Measurements from ENCODE around the gene LCNL1. TPM values are rescaled to one million over a fixed set of nuclear protein-coding genes. Genes with fewer than 3 reads are reported as not detected.

Gene LCNL1
- total RNA-seq, 1 donor from 2014 or later, result 0.45 TPM

GRCh38 chr9:136958898-136959850 is 23.6 kb upstream of the LCNL1 start:
- H3K79me2 ChIP-seq (ENCODE audit: insufficient read depth, low read length), result no peaks in the 10 kb centered on the region
- H3K4me2 ChIP-seq (ENCODE audit: low read length), result no peak overlapping the region
- no peak overlapping the region for H3K9ac ChIP-seq (ENCODE audit: low read length)
- H3K36me3 ChIP-seq (ENCODE audit: insufficient read depth, low read length), result no peaks in the 10 kb centered on the region
- H4K20me1 ChIP-seq (ENCODE audit: insufficient read depth, low read length), result no peaks in the 10 kb centered on the region
- no peak overlapping the region for H3K4me3 Mint-ChIP-seq (ENCODE audit: unreplicated experiment)
- H3K9me3 Mint-ChIP-seq (ENCODE audit: unreplicated experiment), result peaks cover 3% of the 10 kb centered on the region
- no peaks in the 10 kb centered on the region for H3K9me3 ChIP-seq (ENCODE audit: insufficient read depth, low read depth, low read length)
- H3K27me3 Mint-ChIP-seq (ENCODE audit: low read depth, unreplicated experiment), result peaks cover 14% of the 10 kb centered on the region
- H3K4me1 Mint-ChIP-seq (ENCODE audit: low read depth, unreplicated experiment), result peaks cover 5% of the 10 kb centered on the region
- H3K36me3 Mint-ChIP-seq (ENCODE audit: low read depth, unreplicated experiment), result no peaks in the 10 kb centered on the region
- H3K27ac Mint-ChIP-seq (ENCODE audit: unreplicated experiment), result no peak overlapping the region
- no peaks in the 10 kb centered on the region for H3K4me1 ChIP-seq (ENCODE audit: insufficient read depth, low read length)
- no peak overlapping the region for H3K4me3 ChIP-seq (ENCODE audit: insufficient read depth, low read depth, low read length)
- DNase-seq (ENCODE audit: low read depth) (no peak), FAIRE-seq (no peak)
- no peak overlapping the region for H2AFZ ChIP-seq (ENCODE audit: low read depth, low read length)
- H3K27me3 ChIP-seq (ENCODE audit: insufficient read depth, low read length), result no peaks in the 10 kb centered on the region
- no peak for TF ChIP-seq CTCF (IDR thresholded peaks at IDR 0.05; ENCODE audit: insufficient read depth, low read depth, low read length)
- TF ChIP-seq EZH2 (IDR thresholded peaks at IDR 0.05; ENCODE audit: insufficient read depth, low read length), result no peak
- H3K27ac ChIP-seq (ENCODE audit: low read depth, low read length), result no peak overlapping the region

- no peak overlapping the region for H3K9ac ChIP-seq (ENCODE audit: low read length)
- no peak overlapping the region for H3K27ac Mint-ChIP-seq (ENCODE audit: unreplicated experiment)
- no peaks in the 10 kb centered on the region for H3K36me3 ChIP-seq (ENCODE audit: insufficient read depth, low read length)
- H3K9me3 Mint-ChIP-seq (ENCODE audit: unreplicated experiment), result peaks cover 3% of the 10 kb centered on the region
- no peak overlapping the region for H3K27ac ChIP-seq (ENCODE audit: low read depth, low read length)
- no peak for FAIRE-seq
- H4K20me1 ChIP-seq (ENCODE audit: insufficient read depth, low read length), result no peaks in the 10 kb centered on the region
- H3K27me3 ChIP-seq (ENCODE audit: insufficient read depth, low read length), result no peaks in the 10 kb centered on the region
- H3K9me3 ChIP-seq (ENCODE audit: insufficient read depth, low read depth, low read length), result no peaks in the 10 kb centered on the region
- H3K4me3 ChIP-seq (ENCODE audit: insufficient read depth, low read depth, low read length), result no peak overlapping the region
- no peaks in the 10 kb centered on the region for H3K4me1 ChIP-seq (ENCODE audit: insufficient read depth, low read length)
- peaks cover 5% of the 10 kb centered on the region for H3K4me1 Mint-ChIP-seq (ENCODE audit: low read depth, unreplicated experiment)
- TF ChIP-seq EZH2 (IDR thresholded peaks at IDR 0.05; ENCODE audit: insufficient read depth, low read length) (no peak), CTCF (IDR thresholded peaks at IDR 0.05; ENCODE audit: insufficient read depth, low read depth, low read length) (no peak)
- H3K27me3 Mint-ChIP-seq (ENCODE audit: low read depth, unreplicated experiment), result peaks cover 12% of the 10 kb centered on the region
- H3K4me2 ChIP-seq (ENCODE audit: low read length), result no peak overlapping the region
- no peaks in the 10 kb centered on the region for H3K79me2 ChIP-seq (ENCODE audit: insufficient read depth, low read length)
- H3K36me3 Mint-ChIP-seq (ENCODE audit: low read depth, unreplicated experiment), result no peaks in the 10 kb centered on the region
- DNase-seq (ENCODE audit: low read depth), result no peak
- H2AFZ ChIP-seq (ENCODE audit: low read depth, low read length), result no peak overlapping the region
- H3K4me3 Mint-ChIP-seq (ENCODE audit: unreplicated experiment), result no peak overlapping the region
Measured at GRCh38 chr9:136960212-136960937, 22.4 kb upstream of the LCNL1 start.

Measured in astrocyte (in vitro differentiated cells and primary cell).